NCI-H1436 (cell line): ENCODE results near the gene HMX2.

ENCODE experiments used
- DNase-seq: peaks from one replicate; lab custom pipeline; 2025; lab: John Stamatoyannopoulos, UW

The HMX2 gene

GRCh38 chr10:123139521-123140163 lies 8.3 kb upstream of the HMX2 start:
- no peak for DNase-seq

- no peak for DNase-seq
Observed at GRCh38 chr10:123140164-123140982, 7.6 kb upstream of the HMX2 start.

- DNase-seq, result no peak
Observed at GRCh38 chr10:123140983-123141390, 6.9 kb upstream of the HMX2 start.

DNA sequence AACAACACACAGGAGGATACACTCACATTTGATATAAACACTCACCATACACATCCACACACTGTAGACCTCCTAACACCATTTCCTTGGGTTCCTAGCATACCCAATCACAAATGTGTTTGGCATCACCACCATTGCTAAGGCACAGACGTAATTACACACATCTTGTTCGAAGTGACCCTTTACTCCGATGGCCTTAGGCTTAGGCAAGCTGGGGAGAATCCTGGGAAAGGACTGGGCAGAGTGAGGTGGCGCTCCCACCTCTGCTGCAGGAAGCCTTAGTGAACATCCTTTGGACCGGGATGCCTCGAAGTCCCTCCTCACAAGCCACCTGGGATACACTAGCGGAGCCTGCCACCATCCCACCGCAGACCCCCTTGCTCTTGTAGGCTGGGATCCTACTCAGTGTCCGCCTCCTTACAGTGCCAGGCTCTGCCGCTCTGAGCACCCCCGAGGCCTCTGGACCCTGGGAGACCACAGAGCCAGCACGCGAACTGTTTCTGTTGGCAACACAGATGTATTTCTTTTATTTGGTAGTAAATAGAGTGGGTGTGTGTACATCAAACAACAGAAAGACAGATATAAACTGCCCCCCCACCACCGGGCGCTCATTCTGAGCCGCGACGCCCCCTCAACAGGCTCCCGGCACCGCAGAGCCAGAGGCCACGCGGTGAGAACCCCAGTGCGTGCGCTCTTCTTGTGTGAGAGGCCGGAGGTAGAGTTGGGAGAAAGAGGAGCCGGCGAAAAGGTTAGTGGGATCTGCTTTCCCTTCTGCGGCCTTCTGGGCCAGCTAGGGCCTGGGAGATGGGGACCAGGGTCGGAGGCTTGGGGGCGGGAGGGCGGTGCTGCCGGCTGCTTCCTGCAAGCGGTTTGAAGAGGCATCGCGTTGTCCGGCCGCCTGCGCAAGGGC lies 5.9 kb upstream of the HMX2 start:
- no peak for DNase-seq

- no peak for DNase-seq
Observed at GRCh38 chr10:123142701-123143161, 5.2 kb upstream of the HMX2 start.

GRCh38 chr10:123143162-123143824 lies 4.6 kb upstream of the HMX2 start:
- no peak for DNase-seq

DNA sequence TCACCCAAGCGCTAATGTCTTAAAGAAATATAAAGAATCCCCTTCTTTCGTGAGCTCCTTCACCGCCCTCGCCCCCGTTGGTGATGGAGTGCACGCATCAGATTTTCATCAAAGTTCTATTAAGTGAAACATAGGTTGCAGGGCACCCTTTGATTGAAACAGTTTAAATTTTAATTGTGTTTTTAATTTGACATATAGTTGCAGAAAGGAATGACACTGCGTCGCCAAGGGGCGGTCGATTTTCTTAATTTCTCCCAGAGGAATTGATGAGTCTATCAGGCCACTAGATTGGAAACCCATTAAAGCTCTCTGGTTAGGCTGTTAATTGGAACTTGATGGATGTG lies 4.1 kb upstream of the HMX2 start:
- no peak for DNase-seq

GRCh38 chr10:123144697-123145541 lies 3.0 kb upstream of the HMX2 start:
- DNase-seq, result no peak

- DNase-seq, result no peak
Observed at GRCh38 chr10:123145542-123146012, 2.4 kb upstream of the HMX2 start.

DNA sequence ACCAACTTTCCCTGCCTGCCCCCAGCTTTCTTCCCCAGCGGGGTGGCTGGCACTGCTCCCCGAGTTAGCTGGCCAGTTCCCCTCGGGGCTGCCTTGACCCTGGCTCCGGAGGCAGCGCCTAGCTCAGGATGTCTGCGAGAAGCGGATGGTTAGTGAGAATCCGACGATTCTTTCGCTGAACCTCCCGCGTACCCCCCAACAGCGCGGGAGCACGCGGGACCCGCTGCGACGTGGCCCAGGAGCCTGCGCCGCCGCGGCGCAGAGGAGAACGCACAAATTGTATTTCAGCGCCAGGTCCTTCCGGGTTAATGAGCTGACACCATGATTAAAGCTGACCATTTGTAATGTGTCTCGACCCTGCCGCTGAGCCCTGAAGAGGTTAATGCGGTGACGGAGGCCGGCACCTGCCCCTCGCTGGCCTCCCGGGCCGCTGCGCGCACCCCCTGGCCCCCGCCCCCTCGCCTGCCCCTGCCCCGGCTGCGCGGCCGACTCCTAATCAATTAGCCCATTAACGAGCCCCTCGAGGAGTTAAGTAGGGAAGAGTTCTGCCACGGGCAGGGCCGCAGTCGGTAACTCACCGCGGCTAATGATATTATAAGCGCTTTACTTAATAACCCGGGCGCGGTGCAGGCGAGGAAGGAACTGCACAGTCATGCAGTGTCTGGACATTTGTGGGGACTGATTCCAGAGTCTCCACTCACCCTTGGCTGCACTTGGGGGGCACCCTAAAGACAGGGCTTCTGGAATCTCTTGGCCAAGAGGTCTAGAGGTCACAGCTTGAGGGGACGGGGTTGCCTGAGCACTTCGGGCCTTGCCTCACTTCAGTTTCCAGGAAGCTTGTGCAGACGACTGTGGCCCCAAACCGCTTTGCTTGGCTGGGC lies 1.7 kb upstream of the HMX2 start:
- no peak for DNase-seq

DNA sequence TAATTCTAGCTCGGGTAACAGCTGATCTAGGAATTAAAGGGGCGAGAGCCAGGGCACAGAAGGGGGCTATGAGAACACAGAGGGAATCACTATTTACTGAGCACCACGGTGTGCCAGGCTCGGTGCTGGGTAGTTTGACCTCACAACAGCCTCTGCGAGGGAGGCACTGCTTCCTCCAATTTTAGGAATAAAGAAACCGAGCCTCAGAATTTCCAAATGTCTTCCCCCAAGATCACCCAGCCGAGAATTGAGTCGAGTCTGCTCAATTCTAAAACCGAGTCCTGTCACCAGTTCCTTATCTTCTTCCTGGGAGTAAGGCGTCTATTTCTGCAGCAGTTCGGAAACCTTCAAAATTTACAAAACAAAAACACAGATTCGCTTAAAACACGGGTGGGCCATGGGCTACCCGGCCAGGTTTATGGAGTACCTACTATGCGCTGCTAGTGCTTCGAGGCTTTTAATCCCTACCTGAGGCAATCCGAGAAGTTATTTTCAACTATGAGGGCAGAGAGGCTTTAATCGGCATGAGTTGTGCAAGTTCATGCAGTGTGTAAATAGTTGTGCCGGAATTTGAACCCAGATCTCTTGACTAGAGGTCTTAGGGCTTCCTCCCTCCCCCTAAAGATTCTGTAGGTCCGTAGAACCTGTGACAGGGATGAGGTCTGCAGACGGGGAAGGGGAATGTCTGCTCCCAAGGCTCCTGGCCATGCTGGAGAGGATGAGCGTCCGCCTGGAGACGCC lies 872 bp upstream of the HMX2 start:
- DNase-seq, result no peak

DNA sequence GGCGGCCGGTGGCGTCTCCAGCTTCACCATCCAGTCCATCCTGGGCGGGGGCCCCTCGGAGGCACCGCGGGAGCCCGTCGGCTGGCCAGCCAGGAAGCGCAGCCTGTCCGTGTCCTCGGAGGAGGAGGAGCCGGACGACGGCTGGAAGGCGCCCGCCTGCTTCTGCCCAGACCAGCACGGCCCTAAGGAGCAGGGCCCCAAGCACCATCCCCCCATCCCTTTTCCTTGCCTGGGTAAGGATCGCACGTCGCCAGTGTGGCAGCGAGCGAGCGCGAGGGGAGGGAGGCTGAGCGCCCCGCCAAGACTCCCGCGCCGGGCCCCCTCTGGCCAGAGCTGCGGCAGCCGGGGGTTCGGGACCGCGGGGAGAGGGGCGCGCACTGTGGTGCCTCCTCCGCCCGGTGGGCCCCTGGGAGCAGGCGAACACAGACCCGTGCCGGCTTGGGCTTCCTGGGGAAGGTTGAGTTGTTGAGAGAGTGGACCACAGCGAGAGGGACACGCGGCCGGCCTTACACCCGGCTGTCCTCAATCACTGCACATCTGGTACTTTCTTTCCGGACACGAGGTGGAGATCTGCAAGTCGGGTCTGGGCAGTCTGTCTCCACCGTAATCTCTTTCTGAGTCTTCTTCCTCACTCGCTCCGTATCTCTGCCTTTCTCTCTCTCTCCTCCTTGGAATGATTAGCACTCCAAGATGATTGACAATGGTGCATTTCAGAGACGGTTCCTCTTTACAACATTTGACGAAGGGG lies 652 bp downstream of the HMX2 start:
- DNase-seq, result no peak

- DNase-seq, result no peak
Observed at GRCh38 chr10:123149162-123149567, 1.2 kb downstream of the HMX2 start.

- no peak for DNase-seq
Observed at GRCh38 chr10:123149568-123150270, 1.8 kb downstream of the HMX2 start.

GRCh38 chr10:123150271-123150985 lies 2.5 kb downstream of the HMX2 start:
- no peak for DNase-seq

DNA sequence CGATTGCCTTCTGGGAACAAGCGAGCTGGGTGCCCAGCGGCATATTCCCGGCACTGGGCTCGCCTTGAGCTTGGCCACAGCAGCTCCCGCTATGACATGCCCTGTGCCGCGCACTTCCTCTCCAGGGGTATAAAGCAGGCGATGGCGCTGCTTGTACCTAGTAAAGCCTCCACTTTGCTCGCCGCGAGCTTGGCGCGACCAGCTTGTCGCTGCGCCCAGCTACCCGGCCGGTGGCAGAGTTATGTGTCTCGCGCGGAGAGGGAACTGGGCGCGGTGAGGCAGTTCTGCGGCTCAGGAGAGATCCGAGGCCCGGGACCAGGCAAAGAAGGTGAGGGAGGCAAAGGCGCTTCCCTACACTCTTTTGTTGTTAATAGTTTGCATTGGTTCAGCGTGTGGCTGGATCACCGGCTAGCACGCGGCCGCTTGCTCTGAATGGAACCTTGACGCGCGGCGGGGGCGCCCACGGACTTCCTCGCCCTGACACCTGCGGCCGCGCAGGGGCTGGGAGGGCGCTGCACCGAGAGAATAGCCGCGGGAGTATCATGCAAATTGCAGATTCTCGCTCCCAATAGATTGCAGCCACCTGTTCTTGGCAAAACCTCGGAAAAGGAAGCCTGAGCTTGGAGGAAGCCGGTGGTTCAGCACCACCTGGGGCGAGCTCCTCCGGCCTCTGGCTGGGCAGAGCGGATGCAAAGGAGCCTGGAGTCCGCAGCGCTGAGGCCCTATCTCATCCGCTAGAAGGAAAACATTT lies 3.2 kb downstream of the HMX2 start:
- no peak for DNase-seq
